NK-92 (cell line): Measurements from ENCODE around the gene DNM2.
"Not testable (repeated sequence)": the region's sequence is repeated elsewhere in the genome, so short reads cannot be mapped to it uniquely, and the experiment has no call there.

Source experiments
- DNase-seq: peaks from one replicate; lab custom pipeline; 2025; ENCODE audit not compliant: unreplicated experiment; lab: John Stamatoyannopoulos, UW

Gene DNM2

DNA sequence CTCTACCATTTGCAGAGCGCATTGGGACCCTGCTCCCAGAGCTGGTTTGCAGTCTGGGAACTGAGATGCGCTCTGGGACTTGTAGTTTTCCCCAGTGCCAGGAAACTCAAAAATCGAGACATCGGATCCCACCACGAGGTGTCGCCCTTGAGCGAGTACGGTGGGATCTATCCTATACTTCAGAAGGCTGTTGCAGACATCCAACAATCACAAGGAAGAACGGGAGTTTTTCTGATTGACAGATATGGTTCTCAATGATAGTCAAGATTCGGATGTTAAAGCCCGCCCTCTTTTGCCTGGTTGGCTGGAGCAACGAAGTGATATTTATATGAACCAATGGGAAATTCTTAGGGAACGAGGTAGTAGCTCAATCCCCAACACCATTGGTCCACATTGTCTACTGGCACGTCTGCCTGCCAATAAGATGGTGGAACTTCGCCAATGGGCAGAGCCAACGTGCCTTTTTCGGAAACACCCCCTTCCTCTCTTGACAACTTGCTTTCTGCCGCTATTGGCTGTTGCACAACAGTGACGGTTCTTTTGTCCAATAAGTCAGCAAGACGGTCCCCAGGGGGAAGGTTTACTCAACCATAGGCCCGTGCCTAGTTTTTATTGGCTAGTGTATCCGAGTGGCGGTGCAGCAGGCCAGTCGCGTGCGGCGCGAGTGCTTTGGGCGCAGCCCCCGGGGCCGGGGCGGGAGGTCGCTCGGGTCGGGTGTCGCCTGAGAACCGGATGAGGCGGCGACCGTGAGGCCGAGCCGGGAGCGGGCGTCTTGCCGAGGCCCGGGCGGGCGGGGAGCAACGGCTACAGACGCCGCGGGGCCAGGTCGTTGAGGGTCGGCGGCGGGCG, at the start of gene DNM2:
Gene DNM2 (plus strand): TSS at position 724 of the 849 bp plus-strand sequence. CDS start 164 bp downstream, outside the sequence.
- DNase-seq: peak; percentile 85

DNA sequence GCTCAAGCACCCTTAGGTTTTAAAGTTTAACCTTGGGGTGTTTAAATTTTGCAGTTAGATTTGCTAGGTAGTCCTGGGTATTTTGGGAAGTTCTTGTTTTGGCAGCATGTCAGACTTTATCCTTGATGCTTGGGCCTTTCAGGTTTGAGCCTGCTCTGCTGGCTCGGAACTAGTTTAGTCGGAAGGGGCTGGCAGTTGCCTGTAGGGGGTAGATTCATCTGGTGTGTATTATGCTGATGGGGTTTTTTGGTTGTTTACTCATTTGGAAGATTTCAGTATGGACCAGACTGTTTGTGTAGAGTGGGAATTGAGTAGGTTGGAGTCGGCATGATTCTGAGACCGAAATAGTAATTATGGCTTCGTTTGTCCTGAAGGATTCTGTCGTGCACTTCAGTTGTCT, 48.6 kb upstream of the DNM2 start:
- DNase-seq: no peak

DNA sequence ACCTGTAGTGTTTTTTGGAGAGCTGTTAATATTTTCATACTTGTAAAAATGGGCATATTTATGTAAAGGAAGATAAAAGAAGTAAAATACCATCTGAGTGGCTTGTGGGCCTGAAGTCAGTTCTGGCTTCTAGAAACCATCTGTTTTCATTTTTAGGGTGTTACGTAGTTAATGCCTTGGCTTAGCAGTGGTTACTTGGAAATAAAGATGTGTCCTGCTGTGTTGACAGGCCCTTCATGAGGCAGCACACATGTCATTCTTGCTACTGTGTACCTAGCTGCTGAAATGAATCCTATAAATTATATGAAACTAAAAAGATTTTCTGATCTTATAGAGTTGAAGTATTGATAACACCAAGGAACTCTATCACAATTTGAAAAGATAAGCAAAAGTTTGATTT, 47.7 kb upstream of the DNM2 start:
- no peak for DNase-seq

DNA sequence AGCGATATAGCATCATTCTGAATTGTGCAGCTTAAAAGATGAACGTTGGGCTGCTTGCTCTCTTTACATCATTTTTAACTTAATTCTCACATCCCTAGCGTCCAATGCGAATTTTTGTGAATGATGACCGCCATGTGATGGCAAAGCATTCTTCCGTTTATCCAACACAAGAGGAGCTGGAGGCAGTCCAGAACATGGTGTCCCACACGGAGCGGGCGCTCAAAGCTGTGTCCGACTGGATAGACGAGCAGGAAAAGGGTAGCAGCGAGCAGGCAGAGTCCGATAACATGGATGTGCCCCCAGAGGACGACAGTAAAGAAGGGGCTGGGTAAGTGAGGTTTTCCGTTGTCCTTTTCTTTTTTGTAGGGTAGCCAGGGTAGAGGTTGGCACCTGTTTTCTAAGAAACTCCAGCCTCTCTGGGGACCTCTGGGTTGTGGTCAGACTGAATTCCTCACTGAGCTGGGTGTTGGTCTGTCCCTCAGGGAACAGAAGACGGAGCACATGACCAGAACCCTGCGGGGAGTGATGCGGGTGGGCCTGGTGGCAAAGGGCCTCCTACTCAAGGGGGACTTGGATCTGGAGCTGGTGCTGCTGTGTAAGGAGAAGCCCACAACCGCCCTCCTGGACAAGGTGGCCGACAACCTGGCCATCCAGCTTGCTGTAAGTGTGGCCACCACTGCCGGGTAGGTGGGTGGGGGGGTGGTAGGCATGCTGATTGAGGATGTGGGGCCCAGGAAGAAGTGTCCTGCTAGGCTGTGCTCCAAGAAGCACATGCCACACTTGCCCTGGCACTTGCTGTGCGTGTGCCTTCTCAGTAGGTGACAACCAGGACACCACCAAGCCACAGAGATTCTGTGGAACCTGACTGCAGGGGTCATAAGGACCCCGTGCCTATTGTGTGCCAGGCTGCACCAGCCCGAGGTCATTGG, 46.7 kb upstream of the DNM2 start:
- DNase-seq: no peak

DNA sequence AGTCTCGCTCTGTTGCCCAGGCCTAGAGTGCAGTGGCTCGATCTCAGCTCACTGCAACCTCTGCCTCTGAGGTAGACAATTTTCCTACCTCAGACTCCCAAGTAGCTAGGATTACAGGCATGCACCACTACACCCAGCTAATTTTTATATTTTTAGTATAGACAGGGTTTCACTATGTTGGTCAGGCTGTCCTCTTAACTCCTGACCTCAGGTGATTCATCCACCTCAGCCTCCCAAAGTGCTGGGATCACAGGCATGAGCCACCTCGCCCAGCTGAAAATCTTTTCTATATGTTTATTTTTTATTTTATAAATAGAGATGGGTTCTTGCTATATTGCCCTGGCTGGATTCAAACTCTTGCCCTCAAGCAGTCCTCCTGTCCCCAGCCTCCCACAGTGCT, 46.0 kb upstream of the DNM2 start:
- not testable (repeated sequence) for DNase-seq

DNA sequence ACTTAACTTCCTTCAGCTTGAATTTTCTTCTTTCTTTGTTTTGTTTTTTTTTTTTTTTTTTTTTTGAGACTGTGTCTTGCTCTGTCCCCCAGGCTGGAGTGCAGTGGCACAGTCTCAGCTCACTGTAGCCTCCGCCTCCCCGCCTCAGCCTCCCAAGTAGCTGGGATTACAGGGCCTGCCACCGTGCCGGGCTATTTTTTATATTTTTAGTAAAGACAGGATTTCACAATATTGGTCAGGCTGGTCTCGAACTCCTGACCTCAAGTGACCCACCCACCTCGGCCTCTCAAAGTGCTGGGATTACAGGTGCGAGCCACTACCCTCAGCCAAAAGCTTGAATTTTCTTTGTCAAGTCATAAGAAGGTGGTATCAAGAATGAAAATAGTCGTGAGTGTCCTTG, 42.7 kb upstream of the DNM2 start:
- not testable (repeated sequence) for DNase-seq

DNA sequence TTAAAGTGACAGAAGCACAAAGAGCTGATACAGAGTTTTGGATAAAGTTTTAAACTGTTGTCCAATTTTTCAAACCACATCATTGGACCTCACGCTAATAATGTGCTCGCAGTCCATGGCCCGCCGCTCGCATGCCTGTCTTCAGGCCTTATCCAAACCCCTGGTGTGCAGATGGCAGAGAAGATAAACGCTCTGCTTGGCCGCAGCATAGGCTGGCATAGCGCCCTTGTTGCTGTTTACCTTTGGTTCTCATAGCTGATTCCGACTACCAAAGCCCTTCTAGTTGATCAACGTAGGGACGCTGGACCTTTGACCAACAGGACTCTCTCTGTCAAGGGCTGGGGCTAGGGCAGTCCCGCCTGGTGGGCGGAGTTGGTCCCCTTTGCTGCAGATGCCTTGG, 40.1 kb upstream of the DNM2 start:
- DNase-seq: no peak

DNA sequence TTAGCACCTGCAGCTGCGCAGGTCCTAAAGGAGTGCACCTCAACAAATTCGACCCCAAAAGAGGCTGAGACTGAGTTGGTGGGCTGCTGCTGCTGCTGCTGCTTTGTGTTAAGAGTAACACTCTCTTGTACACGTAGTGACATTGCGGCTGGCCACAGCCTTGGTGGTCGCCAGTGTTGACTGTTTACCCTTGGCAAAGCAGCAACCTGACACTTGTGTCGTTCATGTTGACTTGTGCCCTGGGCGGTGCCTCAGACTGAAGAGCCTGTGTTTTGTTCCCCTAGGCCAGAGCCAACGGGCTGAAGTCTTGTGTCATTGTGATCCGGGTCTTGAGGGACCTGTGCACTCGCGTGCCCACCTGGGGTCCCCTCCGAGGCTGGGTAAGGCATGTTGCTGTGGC, 39.1 kb upstream of the DNM2 start:
- no peak for DNase-seq

DNA sequence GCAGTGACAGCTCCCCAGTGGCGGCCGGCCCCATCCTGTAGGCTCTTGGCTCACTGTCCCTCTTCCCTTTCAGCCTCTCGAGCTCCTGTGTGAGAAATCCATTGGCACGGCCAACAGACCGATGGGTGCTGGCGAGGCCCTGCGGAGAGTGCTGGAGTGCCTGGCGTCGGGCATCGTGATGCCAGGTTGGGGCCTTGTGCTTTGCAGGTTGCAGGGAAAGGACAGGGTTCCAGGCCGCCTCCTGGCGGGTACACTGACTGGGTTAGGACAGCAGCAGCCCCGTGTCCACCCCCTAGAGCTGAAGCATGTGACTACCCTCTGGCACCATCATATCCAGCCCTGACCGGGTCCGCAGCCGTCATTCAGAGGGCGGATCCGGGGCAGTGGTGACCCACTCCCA, 38.1 kb upstream of the DNM2 start:
- DNase-seq: no peak

DNA sequence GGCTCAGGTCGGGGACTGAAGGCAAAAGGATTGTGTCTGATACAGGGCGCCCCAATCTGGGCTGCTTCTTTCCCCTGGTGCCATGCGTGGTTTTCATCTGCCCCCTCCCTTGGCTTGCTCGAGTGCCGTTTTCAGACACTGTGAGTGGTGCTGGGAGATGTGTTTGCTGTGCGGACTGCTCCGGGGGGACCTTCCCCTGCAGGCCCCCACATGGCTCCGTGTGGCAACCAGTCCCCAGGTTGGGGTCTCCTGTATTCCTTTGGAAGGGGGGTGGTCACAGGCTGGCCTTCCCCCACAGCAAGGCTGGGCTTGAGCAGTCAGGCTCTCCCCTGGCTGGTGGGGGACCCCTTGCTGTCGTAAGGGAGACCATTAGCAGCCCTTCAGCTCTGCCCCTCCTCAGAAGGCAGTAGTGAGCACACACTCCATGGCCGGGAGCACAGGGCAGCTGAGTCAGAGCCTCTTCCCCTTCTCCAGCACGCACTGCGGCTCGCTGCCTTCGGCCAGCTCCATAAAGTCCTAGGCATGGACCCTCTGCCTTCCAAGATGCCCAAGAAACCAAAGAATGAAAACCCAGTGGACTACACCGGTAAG, 37.2 kb upstream of the DNM2 start:
- no peak for DNase-seq

DNA sequence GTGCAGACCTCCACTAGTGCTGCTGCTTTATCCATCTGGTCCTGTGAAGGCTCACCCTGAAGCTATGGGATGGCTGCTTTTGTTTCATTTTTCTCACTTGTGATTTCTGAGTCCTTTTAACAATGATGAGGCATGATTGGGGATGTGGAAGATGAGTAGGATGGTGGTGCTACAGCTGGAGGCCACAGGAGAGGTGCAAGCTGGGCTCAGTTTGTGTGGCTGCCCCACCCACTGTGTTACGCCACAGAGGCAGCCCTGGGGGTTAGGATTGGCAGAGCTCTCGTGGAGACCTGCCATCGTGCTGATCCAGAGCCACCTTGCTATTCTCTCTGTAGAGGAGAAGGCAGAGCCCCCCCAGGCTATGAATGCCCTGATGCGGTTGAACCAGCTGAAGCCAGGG, 36.2 kb upstream of the DNM2 start:
- DNase-seq: no peak

DNA sequence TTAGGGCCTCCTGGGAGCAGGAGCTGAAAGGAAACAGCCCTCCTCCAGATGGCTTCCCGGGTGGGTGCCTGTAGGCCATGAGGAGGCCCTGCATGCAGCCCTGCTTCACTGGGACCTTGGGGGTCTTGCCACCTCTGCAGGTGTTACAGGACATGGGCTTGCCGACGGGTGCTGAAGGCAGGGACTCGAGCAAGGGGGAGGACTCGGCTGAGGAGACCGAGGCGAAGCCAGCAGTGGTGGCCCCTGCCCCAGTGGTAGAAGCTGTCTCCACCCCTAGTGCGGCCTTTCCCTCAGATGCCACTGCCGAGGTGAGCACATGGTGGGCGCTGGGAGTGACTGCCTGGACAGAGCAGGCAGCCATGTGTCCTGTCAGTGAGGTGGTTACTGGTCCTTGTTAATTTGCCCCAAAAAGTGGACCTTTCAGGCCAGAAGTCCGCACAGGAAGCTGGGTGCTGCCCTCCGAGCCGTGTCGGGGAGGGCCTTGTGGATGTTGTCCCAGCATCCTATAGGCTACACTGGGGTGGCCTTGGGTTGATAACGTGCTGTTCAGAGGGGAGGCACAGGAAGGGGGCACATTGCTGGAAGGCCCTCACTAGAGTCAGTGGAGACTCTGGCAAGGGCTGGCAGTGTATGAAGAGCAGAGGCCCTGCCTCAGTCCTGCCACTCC, 35.3 kb upstream of the DNM2 start:
- DNase-seq: no peak

DNA sequence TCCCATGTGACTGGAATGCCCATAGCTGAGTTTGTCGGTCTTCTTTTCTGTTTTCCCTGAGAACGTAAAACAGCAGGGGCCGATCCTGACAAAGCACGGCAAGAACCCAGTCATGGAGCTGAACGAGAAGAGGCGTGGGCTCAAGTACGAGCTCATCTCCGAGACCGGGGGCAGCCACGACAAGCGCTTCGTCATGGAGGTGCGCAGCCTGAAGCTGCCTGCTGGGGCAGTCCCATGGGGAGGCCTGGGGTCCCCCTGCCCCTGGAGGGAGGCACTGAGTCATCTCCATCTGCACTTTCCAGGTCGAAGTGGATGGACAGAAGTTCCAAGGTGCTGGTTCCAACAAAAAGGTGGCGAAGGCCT, 34.8 kb upstream of the DNM2 start:
- DNase-seq: no peak

DNA sequence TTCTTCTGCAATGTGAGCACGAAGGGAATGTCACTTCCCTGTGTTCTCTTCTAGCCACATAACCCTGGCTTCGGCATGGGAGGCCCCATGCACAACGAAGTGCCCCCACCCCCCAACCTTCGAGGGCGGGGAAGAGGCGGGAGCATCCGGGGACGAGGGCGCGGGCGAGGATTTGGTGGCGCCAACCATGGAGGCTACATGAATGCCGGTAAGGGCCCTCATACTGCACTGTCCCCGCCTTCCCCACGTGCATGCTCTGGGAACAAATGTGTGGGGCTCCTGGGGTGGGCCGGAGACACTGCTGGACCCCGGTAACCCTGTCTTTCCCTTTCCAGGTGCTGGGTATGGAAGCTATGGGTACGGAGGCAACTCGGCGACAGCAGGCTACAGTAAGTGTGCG, 34.3 kb upstream of the DNM2 start:
- no peak for DNase-seq

DNA sequence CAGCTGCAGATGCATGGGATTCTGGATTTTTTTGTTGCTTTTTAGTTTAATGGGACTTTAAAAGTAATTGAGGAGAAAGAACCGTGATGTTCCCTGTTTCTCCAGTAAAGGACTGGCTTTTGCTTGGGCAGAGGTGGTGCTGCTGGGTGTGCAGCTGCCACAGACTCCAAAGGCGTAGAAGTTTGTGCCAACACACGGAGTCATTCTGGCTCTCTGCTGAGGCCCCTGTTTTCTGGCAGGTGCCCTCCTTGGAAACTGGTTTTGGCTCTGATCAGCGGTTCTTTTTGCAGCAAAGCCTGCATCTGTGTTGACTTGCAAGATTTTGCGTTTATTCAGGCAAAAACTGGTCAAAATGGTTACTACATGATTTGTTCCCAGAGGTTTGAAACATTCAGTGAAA, 32.7 kb upstream of the DNM2 start:
- no peak for DNase-seq

DNA sequence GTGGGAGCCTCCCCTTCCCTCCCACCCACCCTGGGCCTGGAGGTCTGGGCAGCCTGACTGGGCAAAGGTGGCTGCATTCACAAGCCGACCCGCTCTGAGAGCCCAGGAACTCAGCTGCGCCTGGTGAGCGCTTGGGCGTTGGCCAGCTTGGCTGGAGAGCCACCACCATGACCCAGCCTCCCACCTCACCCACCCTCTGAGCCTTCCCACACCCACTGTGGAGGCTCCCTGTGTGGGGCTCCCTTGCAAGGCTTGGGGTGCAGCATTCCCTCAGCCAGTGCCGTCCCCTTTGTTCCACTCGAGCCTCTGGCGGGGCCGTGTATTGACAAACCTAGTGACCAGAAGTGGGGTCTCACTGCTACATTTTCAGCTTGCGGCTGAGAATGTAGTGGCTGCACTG, 31.7 kb upstream of the DNM2 start:
- no peak for DNase-seq

DNA sequence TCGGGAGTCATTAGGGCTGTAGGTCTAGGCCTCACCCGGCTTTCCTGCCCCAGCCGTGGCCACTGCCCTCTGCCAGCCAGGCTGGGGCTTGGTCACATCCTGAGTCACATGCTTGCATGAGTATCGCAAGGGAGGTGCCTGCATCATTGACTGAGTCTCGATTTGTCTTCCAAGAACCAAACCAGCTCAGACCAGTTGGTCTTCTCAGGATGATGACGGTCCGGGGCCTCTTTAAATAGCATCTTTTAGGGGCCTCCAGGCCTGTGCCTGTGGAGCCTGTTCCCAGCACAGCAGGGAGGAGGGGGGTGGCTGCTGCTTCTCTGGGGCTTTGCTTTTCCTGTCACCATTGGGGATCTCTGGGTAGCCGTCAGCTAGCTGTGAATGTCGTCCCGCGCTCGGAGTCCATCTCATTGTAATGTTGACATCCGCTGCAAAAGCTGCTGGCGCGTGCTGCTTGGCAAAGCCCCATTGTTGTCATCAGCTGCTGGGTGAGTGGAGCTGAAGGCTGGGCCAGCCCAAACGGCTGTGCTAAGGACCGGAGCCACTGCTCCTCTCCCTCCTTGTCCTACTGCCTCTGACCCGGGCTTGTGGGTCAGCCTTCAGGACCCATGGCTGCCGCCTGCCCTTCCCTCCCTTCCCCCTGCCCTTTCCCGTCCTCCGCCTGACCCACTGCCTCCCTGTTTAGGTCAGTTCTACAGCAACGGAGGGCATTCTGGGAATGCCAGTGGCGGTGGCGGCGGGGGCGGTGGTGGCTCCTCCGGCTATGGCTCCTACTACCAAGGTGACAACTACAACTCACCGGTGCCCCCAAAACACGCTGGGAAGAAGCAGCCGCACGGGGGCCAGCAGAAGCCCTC, 31.0 kb upstream of the DNM2 start:
- DNase-seq: no peak

DNA sequence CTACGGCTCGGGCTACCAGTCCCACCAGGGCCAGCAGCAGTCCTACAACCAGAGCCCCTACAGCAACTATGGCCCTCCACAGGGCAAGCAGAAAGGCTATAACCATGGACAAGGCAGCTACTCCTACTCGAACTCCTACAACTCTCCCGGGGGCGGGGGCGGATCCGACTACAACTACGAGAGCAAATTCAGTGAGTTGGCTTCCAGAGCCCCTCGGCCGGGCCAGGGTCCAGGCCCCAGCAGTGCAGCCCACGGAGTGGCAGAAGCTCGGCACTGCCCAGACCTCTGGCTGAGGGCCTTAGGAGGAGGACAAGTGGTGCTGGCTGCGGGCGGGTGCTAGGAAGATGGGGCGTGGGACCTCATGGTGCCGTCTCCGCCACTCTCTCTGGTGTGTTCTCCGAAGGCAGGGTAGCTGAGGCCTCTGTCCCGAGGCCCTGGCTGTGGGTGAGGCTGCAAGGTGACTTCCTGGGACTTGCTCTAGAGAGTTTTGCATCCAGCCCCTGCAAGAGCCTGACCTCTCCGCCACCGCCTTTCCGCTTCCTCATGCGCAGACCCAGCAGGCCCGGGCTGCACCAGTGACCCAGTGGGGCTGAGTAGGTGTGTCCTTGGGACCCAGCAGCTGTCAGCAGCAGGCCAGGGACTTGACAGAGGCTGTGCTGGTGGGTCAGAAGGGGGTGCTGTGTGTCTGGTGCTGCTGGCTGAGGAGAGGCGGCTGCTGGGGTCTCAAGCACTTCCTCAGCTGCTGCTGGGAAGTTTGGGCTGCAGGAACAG, 30.2 kb upstream of the DNM2 start:
- DNase-seq: no peak

DNA sequence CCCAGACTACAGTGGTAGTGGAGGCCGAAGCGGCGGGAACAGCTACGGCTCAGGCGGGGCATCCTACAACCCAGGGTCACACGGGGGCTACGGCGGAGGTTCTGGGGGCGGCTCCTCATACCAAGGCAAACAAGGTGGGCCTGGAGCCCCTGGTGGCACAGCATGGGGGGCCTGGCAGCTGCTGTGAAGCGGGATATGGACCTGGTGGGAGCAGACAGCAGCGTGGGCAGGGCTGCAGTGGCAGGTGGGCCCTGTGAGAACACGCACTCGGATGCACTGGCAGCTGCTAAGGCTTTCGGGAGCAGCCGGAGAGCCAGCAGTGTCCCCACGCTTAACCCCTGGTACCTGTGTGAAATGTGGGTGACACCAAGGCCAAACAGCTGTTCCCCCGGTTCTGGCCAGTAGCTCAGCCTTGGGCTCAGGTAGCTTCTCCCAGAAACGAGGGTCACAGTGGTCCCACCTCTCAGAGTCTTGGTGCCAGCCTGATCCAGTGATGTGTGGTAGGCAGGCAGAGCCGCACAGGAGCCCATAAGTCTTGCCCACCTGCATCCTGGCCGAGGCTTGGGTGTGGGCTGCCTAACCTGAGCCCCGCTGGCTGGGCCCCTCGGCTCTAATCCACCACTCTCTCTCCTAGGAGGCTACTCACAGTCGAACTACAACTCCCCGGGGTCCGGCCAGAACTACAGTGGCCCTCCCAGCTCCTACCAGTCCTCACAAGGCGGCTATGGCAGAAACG, 29.2 kb upstream of the DNM2 start:
- DNase-seq: no peak
